Measurements from ENCODE around the gene UBE3C. TPM values are rescaled to one million over a fixed set of nuclear protein-coding genes. Genes with fewer than 3 reads are reported as not detected.

Gene UBE3C
- polyA plus RNA-seq, 1 donor (not counting 4 experiments of a cell fraction or from before 2014, with no cell fraction given) = 89.3 TPM

GRCh38 chr7:157293413-157293788 lies 154.7 kb downstream of the UBE3C start:
- dilution Hi-C loops (cut with MboI; ENCODE audit: extremely low pct_ligation_motif_present, low sequenced_read_pairs) = no loop called here
- Histone ChIP-seq H3K4me2 (ENCODE audit: control insufficient read depth, extremely low read depth, insufficient read depth, low read depth, low read length) (peak overlapping the region; percentile 95), H3K9ac (ENCODE audit: control insufficient read depth, extremely low read depth, insufficient read depth, low read length) (peak overlapping the region; percentile 93), H4K20me1 (ENCODE audit: control insufficient read depth, extremely low read depth, insufficient read depth, low read length) (no peaks in the 10 kb centered on the region), H3K27ac (ENCODE audit: control insufficient read depth, insufficient read depth, low read length) (peak overlapping the region; percentile 93), H3K79me2 (ENCODE audit: control insufficient read depth, insufficient read depth, low read length) (no peaks in the 10 kb centered on the region), H3K4me1 (ENCODE audit: control insufficient read depth, extremely low read depth, insufficient read depth, low read length) (peaks cover 38% of the 10 kb centered on the region), H3K36me3 (ENCODE audit: control insufficient read depth in 2 of 2, extremely low read depth in 1 of 2, insufficient read depth in 2 of 2, low read length in 2 of 2) (no peaks in the 10 kb centered on the region), H3K9me3 (ENCODE audit: control insufficient read depth, low read depth, low read length) (peaks cover 3% of the 10 kb centered on the region), H3K4me3 (ENCODE audit: control insufficient read depth in 2 of 3, extremely low read depth in 1 of 3, insufficient read depth in 2 of 3, low read depth in 1 of 3, low read length in 3 of 3) (peak overlapping the region; percentile 27 to 66 (median 51)), H3K9me1 (ENCODE audit: control insufficient read depth, extremely low read depth, insufficient read depth, low read length) (no peaks in the 10 kb centered on the region), H2AFZ (ENCODE audit: control insufficient read depth, low read length) (peak overlapping the region; percentile 51), H3K27me3 (ENCODE audit: control insufficient read depth, extremely low read depth, insufficient read depth, low read length) (no peaks in the 10 kb centered on the region)
- DNase-seq (ENCODE audit: low read depth, low spot score) = peak; percentile 74
- FAIRE-seq = peak; percentile 94
- TF ChIP-seq CTCF (optimal IDR thresholded peaks at IDR 0.05 in 1 of 3, IDR thresholded peaks at IDR 0.05 in 1 of 3, conservative IDR thresholded peaks at IDR 0.05 in 1 of 3; ENCODE audit: extremely low read depth in 1 of 3, insufficient read depth in 2 of 3, low read length in 3 of 3) = no peak
- TF ChIP-seq EZH2 (IDR thresholded peaks at IDR 0.05; ENCODE audit: low read length) = no peak

GRCh38 chr7:157294773-157295172 lies 156.0 kb downstream of the UBE3C start:
- no peak for FAIRE-seq
- dilution Hi-C loops (cut with MboI; ENCODE audit: extremely low pct_ligation_motif_present, low sequenced_read_pairs) = no loop called here
- TF ChIP-seq CTCF (optimal IDR thresholded peaks at IDR 0.05 in 1 of 3, IDR thresholded peaks at IDR 0.05 in 1 of 3, conservative IDR thresholded peaks at IDR 0.05 in 1 of 3; ENCODE audit: extremely low read depth in 1 of 3, insufficient read depth in 2 of 3, low read length in 3 of 3) = no peak
- no peak for TF ChIP-seq EZH2 (IDR thresholded peaks at IDR 0.05; ENCODE audit: low read length)
- no peaks in the 10 kb centered on the region for H3K79me2 ChIP-seq (ENCODE audit: control insufficient read depth, insufficient read depth, low read length)
- H3K9ac ChIP-seq (ENCODE audit: control insufficient read depth, extremely low read depth, insufficient read depth, low read length) = no peak overlapping the region
- no peak overlapping the region for H3K4me2 ChIP-seq (ENCODE audit: control insufficient read depth, extremely low read depth, insufficient read depth, low read depth, low read length)
- H3K36me3 ChIP-seq (ENCODE audit: control insufficient read depth in 2 of 2, extremely low read depth in 1 of 2, insufficient read depth in 2 of 2, low read length in 2 of 2) = no peaks in the 10 kb centered on the region
- no peak overlapping the region for H2AFZ ChIP-seq (ENCODE audit: control insufficient read depth, low read length)
- H3K4me1 ChIP-seq (ENCODE audit: control insufficient read depth, extremely low read depth, insufficient read depth, low read length) = peaks cover 37% of the 10 kb centered on the region
- H3K27ac ChIP-seq (ENCODE audit: control insufficient read depth, insufficient read depth, low read length) = no peak overlapping the region
- no peaks in the 10 kb centered on the region for H4K20me1 ChIP-seq (ENCODE audit: control insufficient read depth, extremely low read depth, insufficient read depth, low read length)
- no peaks in the 10 kb centered on the region for H3K9me3 ChIP-seq (ENCODE audit: control insufficient read depth, low read depth, low read length)
- no peak overlapping the region for H3K4me3 ChIP-seq (ENCODE audit: control insufficient read depth in 2 of 3, extremely low read depth in 1 of 3, insufficient read depth in 2 of 3, low read depth in 1 of 3, low read length in 3 of 3)
- no peaks in the 10 kb centered on the region for H3K9me1 ChIP-seq (ENCODE audit: control insufficient read depth, extremely low read depth, insufficient read depth, low read length)
- H3K27me3 ChIP-seq (ENCODE audit: control insufficient read depth, extremely low read depth, insufficient read depth, low read length) = no peaks in the 10 kb centered on the region
- DNase-seq (ENCODE audit: low read depth, low spot score) = no peak
